ENCODE results near the gene SGPL1.

DNA sequence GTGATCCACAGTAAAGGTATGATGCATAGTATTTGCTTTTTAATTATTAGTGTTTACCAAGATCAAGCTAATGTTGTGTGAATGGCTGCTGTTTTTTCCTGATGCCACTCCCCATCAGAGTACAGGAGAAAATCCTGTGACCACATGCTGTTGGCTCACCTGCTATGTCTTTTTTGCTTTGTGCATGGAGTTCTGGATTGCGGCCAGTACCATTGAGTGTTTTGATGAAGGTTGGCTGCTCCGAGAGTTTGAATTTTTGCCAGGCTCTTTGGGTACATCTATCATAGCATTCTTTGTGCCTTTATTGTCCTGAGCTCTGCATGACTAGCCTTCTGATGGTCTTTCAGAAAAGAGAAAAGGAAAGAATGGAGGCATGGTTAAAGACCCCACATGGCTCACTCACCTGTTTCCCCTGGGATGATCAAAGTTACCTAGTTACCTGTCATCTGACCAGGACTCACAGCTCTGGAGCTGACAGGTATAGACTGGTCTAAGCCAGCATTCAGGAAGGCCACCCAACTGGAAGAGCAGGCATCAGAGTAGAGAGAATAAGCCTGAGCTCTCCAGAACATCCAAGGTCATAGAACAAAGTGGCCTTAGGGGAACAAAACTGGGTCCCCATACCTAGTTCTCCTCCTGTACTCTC lies 11.8 kb upstream of the SGPL1 start:
- TF ChIP-seq CTCF (IDR thresholded peaks at IDR 0.05) = no peak
- no peak for TF ChIP-seq POLR2A (IDR thresholded peaks at IDR 0.05)
